ENCODE results near the gene FOXP1.

DNA sequence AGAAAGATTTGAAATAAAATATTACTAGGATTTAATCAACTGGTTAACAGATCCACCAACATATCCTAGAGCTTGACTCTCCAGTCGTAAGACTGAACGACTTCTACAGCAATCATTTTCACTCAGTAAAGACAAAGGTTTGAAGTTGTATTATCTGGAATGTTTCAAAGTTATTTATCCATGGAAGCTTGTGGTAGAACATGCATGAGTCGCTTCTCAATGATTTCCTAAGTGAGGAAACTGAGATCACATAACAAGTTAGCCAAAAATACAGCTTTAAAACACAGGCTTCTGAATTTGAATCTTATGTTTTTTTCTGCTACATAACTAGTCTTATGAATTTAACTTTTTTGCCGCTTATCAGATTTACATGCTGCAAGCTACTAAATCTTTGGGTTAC, 241.8 kb downstream of the FOXP1 start:
- TF ChIP-seq POLR2A (IDR thresholded peaks at IDR 0.05; ENCODE audit: low read depth, low read length) (no peak), POLR2AphosphoS5 (IDR thresholded peaks at IDR 0.05; ENCODE audit: low read depth, low read length) (no peak), POU2F2 (IDR thresholded peaks at IDR 0.05; ENCODE audit: low read depth, low read length) (no peak), TAF1 (IDR thresholded peaks at IDR 0.05; ENCODE audit: low read depth, low read length) (no peak), SPI1 (IDR thresholded peaks at IDR 0.05; ENCODE audit: low read depth, low read length) (no peak)
